GM19328 (cell line): ENCODE results near the gene SPATA12.

Experiments used
- ATAC-seq: cut with Tn5 transposase; IDR thresholded peaks from one replicate; pipeline ENCODE4 v1.9.1; 2021; ENCODE audit warnings: mild to moderate bottlenecking, moderate library complexity; ENCODE audit not compliant: unreplicated experiment

SPATA12 gene

GRCh38 chr3:57110214-57110613 lies 49.8 kb downstream of the SPATA12 start:
- ATAC-seq: no peak

DNA sequence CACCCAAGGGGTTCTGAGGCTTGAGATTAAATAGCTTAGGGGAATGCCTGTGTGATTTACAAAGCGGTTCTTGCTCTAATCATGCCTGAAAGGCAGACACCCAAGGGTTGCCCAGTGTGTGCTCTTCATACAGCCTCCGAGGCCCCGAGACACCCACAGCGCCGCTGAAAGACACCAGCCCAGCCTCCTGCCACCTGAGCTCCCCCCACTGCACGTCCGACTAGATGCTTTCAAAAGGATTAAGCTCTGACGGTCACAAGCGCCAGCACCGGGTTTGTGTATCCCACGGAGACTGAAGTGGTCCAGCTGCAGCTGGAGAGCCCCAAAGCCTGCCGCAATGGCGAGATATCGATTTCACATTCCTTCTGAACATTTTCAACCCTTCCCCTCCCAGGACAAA lies 50.3 kb downstream of the SPATA12 start:
- ATAC-seq: no peak

- no peak for ATAC-seq
Measured at GRCh38 chr3:57112206-57112605, 51.7 kb downstream of the SPATA12 start.

- no peak for ATAC-seq
Measured at GRCh38 chr3:57116501-57116900, 56.0 kb downstream of the SPATA12 start.

DNA sequence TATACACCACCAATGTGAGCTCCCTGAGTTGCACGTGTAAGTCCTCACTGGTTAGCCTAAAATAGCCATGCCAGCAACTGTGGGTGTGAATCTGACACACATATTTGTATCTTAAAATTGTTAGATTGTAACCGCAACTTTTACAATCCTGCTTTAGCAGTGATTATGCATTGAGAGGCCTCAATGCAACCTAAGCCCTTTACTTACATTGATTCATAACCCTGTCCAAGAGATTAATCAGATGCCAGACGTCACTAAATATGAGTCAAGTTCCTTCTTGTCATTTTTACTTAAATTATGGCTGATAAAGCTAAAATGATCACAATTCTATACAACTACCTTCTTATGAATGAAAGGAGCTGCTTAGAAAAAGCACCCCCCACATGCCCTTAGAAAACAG lies 57.8 kb downstream of the SPATA12 start:
- no peak for ATAC-seq

DNA sequence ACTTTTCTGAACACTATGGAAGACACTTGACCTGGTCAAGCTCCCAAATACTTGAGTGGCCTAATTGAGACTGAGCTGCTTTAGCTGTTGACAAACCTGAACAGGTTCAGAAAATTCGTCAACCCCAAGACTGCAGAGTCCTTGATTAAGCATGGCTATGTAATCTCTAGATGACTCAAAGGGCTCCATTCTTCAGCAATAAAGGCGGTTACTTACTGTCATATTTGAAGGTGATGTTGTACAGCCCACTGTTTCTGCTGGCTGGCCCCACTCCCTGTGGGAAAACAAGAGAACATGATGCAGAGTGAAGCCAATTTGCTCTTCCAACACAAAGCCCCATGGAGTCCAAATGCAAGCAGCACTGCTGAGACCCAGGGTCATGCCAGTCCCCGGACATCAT lies 59.6 kb downstream of the SPATA12 start:
- no peak for ATAC-seq

DNA sequence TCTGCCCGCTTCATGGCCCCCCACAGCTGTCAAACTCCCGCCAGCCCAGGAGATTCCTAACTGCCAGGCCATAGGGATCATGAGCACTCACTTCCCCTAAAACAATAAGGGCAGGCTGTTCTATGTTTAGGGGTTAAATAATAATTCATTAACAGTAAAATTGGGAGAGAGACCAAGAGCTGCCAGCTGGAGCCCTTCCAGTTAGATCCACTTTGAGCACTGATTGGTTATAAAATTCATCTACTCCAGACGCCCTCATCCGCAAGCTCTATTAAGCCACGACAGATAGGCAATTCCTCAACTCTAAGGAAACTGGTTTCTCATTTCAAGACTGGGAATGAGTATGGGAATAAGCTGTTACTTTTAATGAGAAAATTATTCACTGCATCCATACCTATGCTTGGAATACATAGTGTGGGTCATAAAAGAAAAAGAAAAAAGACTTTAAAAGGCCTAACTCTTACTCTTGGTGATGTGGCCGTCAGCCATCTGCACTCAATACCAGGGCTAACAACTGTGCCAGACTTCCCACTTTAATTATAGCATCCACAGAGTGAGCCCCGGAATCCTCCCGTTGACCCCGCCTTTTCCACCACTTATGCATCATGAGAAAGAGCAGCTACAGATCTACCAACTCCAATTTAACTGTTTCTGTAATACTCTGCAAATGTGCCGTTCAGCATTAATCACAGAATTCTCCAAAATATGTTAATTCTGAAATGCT lies 60.1 kb downstream of the SPATA12 start:
- ATAC-seq: no peak
